H1 (cell line): Measurements from ENCODE around the gene CRAT. TPM values are rescaled to one million over a fixed set of nuclear protein-coding genes. Genes with fewer than 3 reads are reported as not detected.

Experiments used
- CTCF ChIA-PET: fragments of 300-600 bp; sonication (Branson Sonifier 250); formaldehyde crosslinking; loops from one replicate; lab custom pipeline; 2021; ENCODE audit not compliant: partially characterized antibody; lab: Charles Lee
- POLR2A ChIA-PET: fragments of 300-600 bp; sonication (Branson Sonifier 250); formaldehyde crosslinking; loops from one replicate; lab custom pipeline; 2021; ENCODE audit warnings: inconsistent platforms; ENCODE audit not compliant: partially characterized antibody; lab: Charles Lee
- DNase-seq, 2 experiments: peaks; one replicate each; pipeline versions ENCODE4 v3.0.0 to v3.0.0-alpha.2; 2010 to 2022; ENCODE audit warnings: low spot score in 2 of 2, low read depth in 1 of 2, mixed read lengths in 1 of 2
- FAIRE-seq: peaks from 2 replicates; lab custom pipeline; 2011; peaks lifted over from hg19 to GRCh38; lab: Jason Lieb, UNC
- H2AFZ ChIP-seq: 2 replicates; pipeline ENCODE4 v1.8.1; 2012; ENCODE audit warnings: low read length, inconsistent platforms
- H2AK5ac ChIP-seq: 2 replicates; pipeline ENCODE4 v1.6.1; 2013; ENCODE audit warnings: low read depth, low read length
- H2BK120ac ChIP-seq: replicated peaks from 2 replicates; pipeline ENCODE3; 2013; ENCODE audit warnings: low read depth, low read length, inconsistent platforms
- H2BK12ac ChIP-seq: 2 replicates; pipeline ENCODE4 v1.6.1; 2013; ENCODE audit warnings: low read depth, low read length
- H2BK15ac ChIP-seq: 2 replicates; pipeline ENCODE4 v1.6.1; 2013; ENCODE audit warnings: low read length
- H2BK20ac ChIP-seq: 2 replicates; pipeline ENCODE4 v1.6.1; 2013; ENCODE audit warnings: low read length
- H2BK5ac ChIP-seq: 2 replicates; pipeline ENCODE4 v1.6.1; 2013; ENCODE audit warnings: low read depth, low read length
- H3K14ac ChIP-seq: 2 replicates; pipeline ENCODE4 v1.6.1; 2013; ENCODE audit warnings: inconsistent platforms; ENCODE audit not compliant: insufficient read length
- H3K18ac ChIP-seq: 2 replicates; pipeline ENCODE4 v1.6.1; 2013; ENCODE audit warnings: low read length; ENCODE audit errors: extremely low read depth
- H3K23ac ChIP-seq: 2 replicates; pipeline ENCODE4 v1.6.1; 2013; ENCODE audit warnings: inconsistent platforms; ENCODE audit not compliant: insufficient read length
- H3K23me2 ChIP-seq: 2 replicates; pipeline ENCODE4 v1.6.1; 2013; ENCODE audit warnings: low read depth, low read length
- H3K27ac ChIP-seq: 2 replicates; pipeline ENCODE4 v1.6.1; 2011; ENCODE audit warnings: low read depth, low read length, inconsistent platforms
- H3K27me3 ChIP-seq, 4 experiments: replicated peaks in 1 of 4; 1 replicate in 1 of 4; 2 replicates in 3 of 4; pipeline versions ENCODE4 v1.6.1 to v1.8.1; 2011 to 2013; ENCODE audit warnings: low read length in 3 of 4, mild to moderate bottlenecking in 3 of 4, inconsistent platforms in 2 of 4, mixed read lengths in 2 of 4, moderate library complexity in 1 of 4; ENCODE audit not compliant: control insufficient read depth in 3 of 4, insufficient read depth in 3 of 4; ENCODE audit errors: extremely low read depth in 1 of 4
- H3K36me3 ChIP-seq, 4 experiments: 2 replicates each; pipeline versions ENCODE4 v1.6.1 to v1.8.1; 2011 to 2013; ENCODE audit warnings: mild to moderate bottlenecking in 4 of 4, low read length in 3 of 4, moderate library complexity in 2 of 4, control low read depth in 1 of 4, inconsistent platforms in 1 of 4; ENCODE audit not compliant: insufficient read depth in 4 of 4, control insufficient read depth in 2 of 4
- H3K4ac ChIP-seq: replicated peaks from 2 replicates; pipeline ENCODE3; 2013; ENCODE audit warnings: low read length, low read depth, mixed read lengths, inconsistent platforms; ENCODE audit not compliant: insufficient read length
- H3K4me1 ChIP-seq, 4 experiments: replicated peaks in 1 of 4; 1 replicate in 1 of 4; 2 replicates in 3 of 4; pipeline versions ENCODE4 v1.6.1 to v1.8.1; 2011 to 2013; ENCODE audit warnings: low read length in 3 of 4, inconsistent platforms in 2 of 4, mixed read lengths in 1 of 4; ENCODE audit not compliant: insufficient read depth in 4 of 4, control insufficient read depth in 3 of 4
- H3K4me2 ChIP-seq, 2 experiments: 2 replicates each; pipeline versions ENCODE4 v1.6.1 to v1.8.1; 2011 to 2013; ENCODE audit warnings: low read depth in 2 of 2, low read length in 2 of 2, control low read depth in 1 of 2, inconsistent platforms in 1 of 2, mild to moderate bottlenecking in 1 of 2; ENCODE audit not compliant: insufficient read depth in 1 of 2
- H3K4me3 ChIP-seq, 4 experiments: fragments of 200-600, 300-600 bp in 1 of 4; sonication (generic), shearing (Covaris generic), sonication (Bioruptor Twin) in 1 of 4; 2 replicates each; pipeline versions ENCODE4 v1.5.1 to v1.8.1; 2011 to 2016; ENCODE audit warnings: low read length in 4 of 4, low read depth in 3 of 4, control low read depth in 2 of 4, inconsistent platforms in 2 of 4, mild to moderate bottlenecking in 2 of 4, mixed read lengths in 1 of 4, moderate library complexity in 1 of 4; ENCODE audit not compliant: insufficient read depth in 2 of 4; ENCODE audit errors: extremely low read depth in 1 of 4
- H3K56ac ChIP-seq: replicated peaks from 2 replicates; pipeline ENCODE3; 2013; ENCODE audit warnings: low read depth, mild to moderate bottlenecking, mixed read lengths, low read length, inconsistent platforms; ENCODE audit not compliant: insufficient read length
- H3K79me1 ChIP-seq: 2 replicates; pipeline ENCODE4 v1.6.1; 2013; ENCODE audit warnings: low read depth, low read length, control low read depth
- H3K79me2 ChIP-seq, 2 experiments: 2 replicates each; pipeline versions ENCODE4 v1.6.1 to v1.8.1; 2012 to 2013; ENCODE audit warnings: low read length in 2 of 2, mild to moderate bottlenecking in 2 of 2, inconsistent platforms in 1 of 2; ENCODE audit not compliant: insufficient read depth in 2 of 2, control insufficient read depth in 1 of 2
- H3K9ac ChIP-seq, 4 experiments: replicated peaks in 1 of 4; 1 replicate in 1 of 4; 2 replicates in 3 of 4; pipeline versions ENCODE4 v1.6.1 to v1.8.1; 2011 to 2013; ENCODE audit warnings: low read depth in 3 of 4, low read length in 3 of 4, control low read depth in 2 of 4, mild to moderate bottlenecking in 2 of 4, moderate library complexity in 2 of 4, inconsistent platforms in 1 of 4; ENCODE audit errors: extremely low read depth in 1 of 4
- H3K9me3 ChIP-seq, 2 experiments: 2 replicates each; pipeline versions ENCODE4 v1.6.1 to v1.8.1; 2012 to 2013; ENCODE audit warnings: mild to moderate bottlenecking in 2 of 2, moderate library complexity in 2 of 2, control low read depth in 1 of 2, inconsistent platforms in 1 of 2, low read depth in 1 of 2, low read length in 1 of 2, mixed read lengths in 1 of 2; ENCODE audit not compliant: insufficient read depth in 2 of 2
- H4K20me1 ChIP-seq, 2 experiments: replicated peaks in 1 of 2; 2 replicates each; pipeline versions ENCODE3 to v1.8.1; 2011 to 2013; ENCODE audit warnings: inconsistent platforms in 2 of 2, low read length in 2 of 2, mild to moderate bottlenecking in 1 of 2; ENCODE audit not compliant: insufficient read depth in 2 of 2, control insufficient read depth in 1 of 2
- H4K5ac ChIP-seq: 2 replicates; pipeline ENCODE4 v1.6.1; 2013; ENCODE audit warnings: low read length, low read depth, mixed read lengths, inconsistent platforms; ENCODE audit not compliant: insufficient read length
- H4K8ac ChIP-seq: 2 replicates; pipeline ENCODE4 v1.8.0; 2013; ENCODE audit warnings: mild to moderate bottlenecking, moderate library complexity, low read length, inconsistent platforms; ENCODE audit not compliant: insufficient read depth; ENCODE audit errors: extremely low read depth
- H4K91ac ChIP-seq: replicated peaks from 2 replicates; pipeline ENCODE3; 2013; ENCODE audit warnings: low read length, mixed read lengths, inconsistent platforms; ENCODE audit not compliant: insufficient read length
- BRCA1 ChIP-seq: IDR thresholded peaks from 2 replicates; pipeline ENCODE4 v1.6.1; 2012; ENCODE audit warnings: low read depth, low read length, improper control_type of control experiment
- RFX5 ChIP-seq: IDR thresholded peaks from 2 replicates; pipeline ENCODE4 v1.6.1; 2011; ENCODE audit warnings: low read depth, low read length, improper control_type of control experiment, borderline replicate concordance
- WGBS, 2 experiments: shearing (Covaris generic) in 1 of 2; methylation state at CpG; one replicate each; pipeline versions ENCODE4 v1.1.6 to v1.1.7; 2013 to 2015; ENCODE audit warnings: low lambda C conversion rate in 2 of 2, mixed read lengths in 2 of 2, inconsistent platforms in 1 of 2, low coverage in 1 of 2, missing lambda C conversion rate in 1 of 2; ENCODE audit not compliant: insufficient replicate concordance in 2 of 2, insufficient coverage in 1 of 2, insufficient read length in 1 of 2; ENCODE audit errors: extremely low coverage in 1 of 2, missing lambda C conversion rate in 1 of 2; 5-methylcytosine and 5-hydroxymethylcytosine counted together
- polyA plus RNA-seq, 7 experiments: library from polyadenylated mRNA; depleted of rRNA in 3 of 7; stranded (reverse) in 5 of 7; unstranded in 2 of 7; fragments of >200 nt in 5 of 7; fragments of 200-250 nt in 2 of 7; gene quantifications; 1 replicate in 5 of 7; 2 replicates in 1 of 7; 4 replicates in 1 of 7; pipeline versions ENCODE4 v1.2.1 to v1.2.3, GENCODE V29; 2011 to 2013; ENCODE audit warnings: missing spikeins in 2 of 7, mixed read lengths in 2 of 7
- total RNA-seq: library from RNA; stranded (reverse); fragmentation: NEBNext Ultra II Directional; extraction: Animal tissue kit (Norgen Biotek cat#: 25700); gene quantifications from 2 replicates; pipeline ENCODE4 v1.2.1, GENCODE V29; 2021

The CRAT gene
- total and polyA plus RNA-seq, 2 of the 8 experiments (the other 6 are each of a cell fraction or from before 2014, with no cell fraction given), result 8.2 to 17.3 TPM

GRCh38 chr9:129059796-129060785 is 50.5 kb downstream of the CRAT start:
- no peak overlapping the region for H2AK5ac ChIP-seq
- no peak overlapping the region for H3K56ac ChIP-seq

More at GRCh38 chr9:129059796-129060785, 50.5 kb downstream of the CRAT start:
- Histone ChIP-seq H2AFZ (no peak overlapping the region), H3K27ac (no peak overlapping the region), H3K18ac (no peak overlapping the region), H3K4me2 (no peak overlapping the region), H4K91ac (no peak overlapping the region), H4K5ac (no peak overlapping the region), H3K9me3 (no peaks in the 10 kb centered on the region), H3K14ac (no peak overlapping the region), H3K79me1 (no peaks in the 10 kb centered on the region), H3K27me3 (no peaks in the 10 kb centered on the region), H2BK5ac (no peak overlapping the region), H3K4me3 (no peak overlapping the region), H2BK20ac (no peak overlapping the region), H4K20me1 (no peaks in the 10 kb centered on the region), H4K8ac (no peak overlapping the region)
- no peak for FAIRE-seq
- CTCF ChIA-PET, result interaction anchor here (0.6 to 1.7 kb wide), 2 partner anchors 38 to 1303 kb away, joined by 3 read pairs; no protein-coding TSS in a partner anchor
- POLR2A ChIA-PET, result no interaction called here
- no peak for TF ChIP-seq BRCA1
- TF ChIP-seq RFX5, result no peak
- TF ChIP-seq, all 59 proteins: peak for 0
- DNase-seq, result no peak
- Histone ChIP-seq H2BK120ac (no peak overlapping the region), H3K4me1 (no peaks in the 10 kb centered on the region), H2BK12ac (no peak overlapping the region), H3K36me3 (peaks cover 2 to 26% (median 18%) of the 10 kb centered on the region in 4 experiments), H3K23me2 (no peaks in the 10 kb centered on the region), H3K79me2 (no peaks in the 10 kb centered on the region), H2BK15ac (no peak overlapping the region), H3K4ac (no peak overlapping the region), H3K23ac (no peak overlapping the region), H3K9ac (no peak overlapping the region)
- 94% methylated on average over 36 of the region's 37 CpGs; no CpG with 5 or more reads in 1 of the 2 experiments for WGBS, 2 experiments
